Spleen (tissue), 11 donors: Measurements from ENCODE around the gene KAT7. TPM values are rescaled to one million over a fixed set of nuclear protein-coding genes. Genes with fewer than 3 reads are reported as not detected.

Experiments
- DNase-seq: peaks from one replicate; pipeline ENCODE4 v3.0.0-alpha.2; 2020
- H3K27ac ChIP-seq, 8 donors: fragments of 200-600 bp; sonication (generic) in 7 of 8; 1 replicate in 4 of 8; 2 replicates in 4 of 8; pipeline versions ENCODE4 v1.5.0 to v1.8.0; 2016 to 2021; ENCODE audit warnings: inconsistent platforms in 4 of 8, mild to moderate bottlenecking in 4 of 8, moderate library complexity in 1 of 8
- H3K27me3 ChIP-seq, 7 donors: fragments of 200-600 bp; sonication (generic) in 6 of 7; replicated peaks in 1 of 7; 1 replicate in 4 of 7; 2 replicates in 3 of 7; pipeline versions ENCODE4 v1.5.0 to v1.8.0; 2016 to 2021; ENCODE audit warnings: inconsistent platforms in 3 of 7, mild to moderate bottlenecking in 1 of 7
- H3K36me3 ChIP-seq, 6 donors: fragments of 200-600 bp; sonication (generic) in 5 of 6; 1 replicate in 4 of 6; 2 replicates in 2 of 6; pipeline versions ENCODE4 v1.5.0 to v1.8.0; 2016 to 2021; ENCODE audit warnings: inconsistent platforms in 2 of 6
- H3K4me1 ChIP-seq, 6 donors: fragments of 200-600 bp; sonication (generic) in 5 of 6; 1 replicate in 3 of 6; 2 replicates in 3 of 6; pipeline versions ENCODE4 v1.5.0 to v1.8.0; 2016 to 2021; ENCODE audit warnings: inconsistent platforms in 3 of 6
- H3K4me3 ChIP-seq, 8 donors: fragments of 200-600 bp; sonication (generic) in 7 of 8; 1 replicate in 4 of 8; 2 replicates in 4 of 8; pipeline versions ENCODE4 v1.5.0 to v1.8.0; 2016 to 2021; ENCODE audit warnings: inconsistent platforms in 4 of 8, mild to moderate bottlenecking in 4 of 8, moderate library complexity in 2 of 8
- H3K9me3 ChIP-seq, 8 donors: fragments of 200-600 bp; sonication (generic) in 7 of 8; 1 replicate in 4 of 8; 2 replicates in 4 of 8; pipeline versions ENCODE4 v1.5.0 to v1.8.0; 2016 to 2021; ENCODE audit warnings: inconsistent platforms in 4 of 8
- POLR2A ChIP-seq, 3 donors: fragments of 450-650 bp; IDR thresholded peaks; one replicate each; pipeline ENCODE4 v1.5.1; 2017; ENCODE audit warnings: antibody characterized with exemption in 3 of 3, mild to moderate bottlenecking in 1 of 3
- POLR2AphosphoS5 ChIP-seq, 3 donors: sonication (generic); formaldehyde crosslinking; IDR thresholded peaks; one replicate each; pipeline ENCODE4 v1.5.1; 2017; ENCODE audit warnings: antibody characterized with exemption in 3 of 3
- WGBS, 5 donors: extraction: QIAGEN DNeasy Blood & Tissue Kit in 3 of 5; methylation state at CpG; one replicate each; pipeline versions ENCODE4 v1.1.5 to v1.1.7; 2013 to 2018; 5-methylcytosine and 5-hydroxymethylcytosine counted together
- intact Hi-C: fragments of 100-400 bp; cut with DNase I; formaldehyde crosslinking; loops from one replicate; pipeline ENCODE4 v1.15.0; 2023; ENCODE audit warnings: low total_unique reads
- polyA plus RNA-seq, 3 donors: library from polyadenylated mRNA; stranded (reverse); fragments of 200-250 nt; gene quantifications; one replicate each; pipeline ENCODE4 v1.2.1, GENCODE V29; 2013
- total RNA-seq, 7 donors: library from RNA; depleted of rRNA in 3 of 7; stranded (reverse); fragments of >200 nt in 3 of 7; fragmentation: NEBNext Ultra II Directional in 4 of 7; extraction: Animal tissue kit (Norgen Biotek cat#: 25700) in 4 of 7; gene quantifications; one replicate each; pipeline versions ENCODE4 v1.1.0 to v1.2.1, GENCODE V29; 2016 to 2021
- TF ChIP-seq, protein P1 (sequence below), 11 experiments: fragments of 200-600 bp in 7 of 11; fragments of 450-650 bp in 4 of 11; sonication (generic) in 4 of 11; IDR thresholded peaks in 8 of 11; conservative IDR thresholded peaks in 3 of 11; 1 replicate in 7 of 11; 2 replicates in 4 of 11; pipeline versions ENCODE4 v1.4.0 to v1.8.0; 2016 to 2021; ENCODE audit warnings: antibody characterized with exemption in 11 of 11, inconsistent platforms in 4 of 11, mild to moderate bottlenecking in 1 of 11
- donor health status: healthy with polysubstance abuse.
- donor health status: DM: no; HTN: no; CAD: no; lungs with moderate emphysema.
- donor health status: DM: no; HTN: no; CAD: no.
- donor health status: Bipolar disorder and iron deficiency.
- donor health status: healthy.
- donor health status: DM: no; HTN: no; CAD: no.
- donor health status: DM: yes; HTN: yes; CAD: no.

KAT7 gene
- total and polyA plus RNA-seq, 10 donors = 5.9 to 81.2 (median 54.2) TPM

GRCh38 chr17:49820773-49821172 lies 32.3 kb downstream of the KAT7 start:
- Histone ChIP-seq H3K27me3 (no peaks in the 10 kb centered on the region), H3K27ac (no peak overlapping the region), H3K9me3 (no peaks in the 10 kb centered on the region), H3K36me3 (peaks cover 12 to 100% (median 88%) of the 10 kb centered on the region in 6 donors), H3K4me3 (no peak overlapping the region), H3K4me1 (peaks cover 0 to 59% (median 22%) of the 10 kb centered on the region in 6 donors)
- intact Hi-C loops = no loop called here
- WGBS, 5 donors = 56 to 89% (median 68%) methylated on average over 1 of the region's 1 CpG
- DNase-seq = no peak
- no peak for TF ChIP-seq POLR2AphosphoS5 (IDR thresholded peaks at IDR 0.05)
- no peak for TF ChIP-seq POLR2A (IDR thresholded peaks at IDR 0.05)
- TF ChIP-seq, protein P1, sequence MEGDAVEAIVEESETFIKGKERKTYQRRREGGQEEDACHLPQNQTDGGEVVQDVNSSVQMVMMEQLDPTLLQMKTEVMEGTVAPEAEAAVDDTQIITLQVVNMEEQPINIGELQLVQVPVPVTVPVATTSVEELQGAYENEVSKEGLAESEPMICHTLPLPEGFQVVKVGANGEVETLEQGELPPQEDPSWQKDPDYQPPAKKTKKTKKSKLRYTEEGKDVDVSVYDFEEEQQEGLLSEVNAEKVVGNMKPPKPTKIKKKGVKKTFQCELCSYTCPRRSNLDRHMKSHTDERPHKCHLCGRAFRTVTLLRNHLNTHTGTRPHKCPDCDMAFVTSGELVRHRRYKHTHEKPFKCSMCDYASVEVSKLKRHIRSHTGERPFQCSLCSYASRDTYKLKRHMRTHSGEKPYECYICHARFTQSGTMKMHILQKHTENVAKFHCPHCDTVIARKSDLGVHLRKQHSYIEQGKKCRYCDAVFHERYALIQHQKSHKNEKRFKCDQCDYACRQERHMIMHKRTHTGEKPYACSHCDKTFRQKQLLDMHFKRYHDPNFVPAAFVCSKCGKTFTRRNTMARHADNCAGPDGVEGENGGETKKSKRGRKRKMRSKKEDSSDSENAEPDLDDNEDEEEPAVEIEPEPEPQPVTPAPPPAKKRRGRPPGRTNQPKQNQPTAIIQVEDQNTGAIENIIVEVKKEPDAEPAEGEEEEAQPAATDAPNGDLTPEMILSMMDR (IDR thresholded peaks at IDR 0.05 in 8 of 11, conservative IDR thresholded peaks at IDR 0.05 in 3 of 11) = no peak

GRCh38 chr17:49821466-49821865 lies 33.0 kb downstream of the KAT7 start:
- H3K27ac ChIP-seq = no peak overlapping the region
- intact Hi-C loops = no loop called here

DNA sequence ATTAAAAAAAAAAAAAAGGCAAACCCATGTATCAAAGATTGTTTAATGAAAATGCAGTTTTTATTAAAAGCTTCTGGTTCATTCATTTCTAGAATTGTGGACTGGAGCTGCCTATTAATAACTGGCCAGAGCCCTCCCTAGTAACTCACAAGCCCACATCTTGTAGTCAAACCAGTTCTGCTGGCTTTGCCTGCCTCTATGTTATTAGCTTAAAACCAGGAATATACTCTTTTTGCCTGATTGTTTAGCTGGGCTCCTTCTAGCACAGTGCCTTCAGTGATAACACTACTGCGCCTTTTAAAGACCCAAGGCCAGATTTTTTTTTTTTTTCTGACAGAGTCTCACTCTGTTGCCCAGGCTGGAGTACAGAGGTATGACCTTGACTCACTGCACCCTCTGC lies 33.4 kb downstream of the KAT7 start:
- H3K27me3 ChIP-seq = no peaks in the 10 kb centered on the region
- H3K4me3 ChIP-seq = no peak overlapping the region
- H3K9me3 ChIP-seq = no peaks in the 10 kb centered on the region
- peaks cover 12 to 100% (median 88%) of the 10 kb centered on the region in 6 donors for H3K36me3 ChIP-seq
- intact Hi-C loops = no loop called here
- TF ChIP-seq, protein P1 (IDR thresholded peaks at IDR 0.05 in 8 of 11, conservative IDR thresholded peaks at IDR 0.05 in 3 of 11) = no peak
- TF ChIP-seq POLR2A (IDR thresholded peaks at IDR 0.05) (no peak), POLR2AphosphoS5 (IDR thresholded peaks at IDR 0.05) (no peak)
- no peak for DNase-seq
- peaks cover 0 to 48% (median 22%) of the 10 kb centered on the region in 6 donors for H3K4me1 ChIP-seq
- WGBS, 5 donors = 93 to 100% (median 96%) methylated on average over 1 of the region's 1 CpG
- H3K27ac ChIP-seq = no peak overlapping the region

More at GRCh38 chr17:49821466-49821865, 33.0 kb downstream of the KAT7 start:
- TF ChIP-seq POLR2AphosphoS5 (IDR thresholded peaks at IDR 0.05) = no peak
- TF ChIP-seq, protein P1 (IDR thresholded peaks at IDR 0.05 in 8 of 11, conservative IDR thresholded peaks at IDR 0.05 in 3 of 11) = no peak
- no peak for TF ChIP-seq POLR2A (IDR thresholded peaks at IDR 0.05)
- Histone ChIP-seq H3K36me3 (peaks cover 12 to 100% (median 88%) of the 10 kb centered on the region in 6 donors), H3K27me3 (no peaks in the 10 kb centered on the region), H3K4me1 (peaks cover 0 to 52% (median 22%) of the 10 kb centered on the region in 6 donors), H3K4me3 (no peak overlapping the region), H3K9me3 (no peaks in the 10 kb centered on the region)
- WGBS, 5 donors = 96 to 100% (median 98%) methylated on average over 2 of the region's 2 CpGs
- DNase-seq = no peak

- Histone ChIP-seq H3K27me3 (no peaks in the 10 kb centered on the region), H3K4me1 (peaks cover 0 to 40% (median 18%) of the 10 kb centered on the region in 6 donors), H3K36me3 (peaks cover 12 to 100% (median 88%) of the 10 kb centered on the region in 6 donors), H3K4me3 (no peak overlapping the region), H3K9me3 (no peaks in the 10 kb centered on the region), H3K27ac (no peak overlapping the region)
- WGBS, 5 donors = 53 to 70% (median 59%) methylated on average over 2 of the region's 2 CpGs
- intact Hi-C loops = no loop called here
- TF ChIP-seq POLR2AphosphoS5 (IDR thresholded peaks at IDR 0.05) (no peak), POLR2A (IDR thresholded peaks at IDR 0.05) (no peak)
- TF ChIP-seq, protein P1 (IDR thresholded peaks at IDR 0.05 in 8 of 11, conservative IDR thresholded peaks at IDR 0.05 in 3 of 11) = no peak
- no peak for DNase-seq
Observed at GRCh38 chr17:49822829-49823228, 34.3 kb downstream of the KAT7 start.
